Trophoblast cell (in vitro differentiated cells and primary cell): ENCODE measurements around the gene HES5.
A peak's percentile ranks its signal among the peaks of the same experiment; 100 is the strongest.

ENCODE experiments used
- DNase-seq, 2 donors: peaks; one replicate each; pipeline ENCODE4 v3.0.0-alpha.2; 2016
- H2AFZ ChIP-seq: 2 replicates; pipeline ENCODE4 v1.6.1; 2013; ENCODE audit warnings: low read length, moderate library complexity, mild to moderate bottlenecking; ENCODE audit not compliant: insufficient read depth, poor library complexity
- H2AK5ac ChIP-seq: 2 replicates; pipeline ENCODE4 v1.6.1; 2013; ENCODE audit warnings: mild to moderate bottlenecking, low read length
- H2BK120ac ChIP-seq: 2 replicates; pipeline ENCODE4 v1.6.1; 2013; ENCODE audit warnings: low read length, mild to moderate bottlenecking, moderate library complexity; ENCODE audit not compliant: insufficient read depth, poor library complexity
- H2BK12ac ChIP-seq: 2 replicates; pipeline ENCODE4 v1.6.1; 2013; ENCODE audit warnings: mild to moderate bottlenecking, low read length, moderate library complexity
- H2BK5ac ChIP-seq: 2 replicates; pipeline ENCODE4 v1.6.1; 2013; ENCODE audit warnings: low read length, low read depth, moderate library complexity, mild to moderate bottlenecking; ENCODE audit not compliant: poor library complexity
- H3K14ac ChIP-seq: 2 replicates; pipeline ENCODE4 v1.6.1; 2013; ENCODE audit warnings: mild to moderate bottlenecking, low read length
- H3K18ac ChIP-seq: 2 replicates; pipeline ENCODE4 v1.6.1; 2013; ENCODE audit warnings: mild to moderate bottlenecking, low read length
- H3K23ac ChIP-seq: 2 replicates; pipeline ENCODE4 v1.6.1; 2013; ENCODE audit warnings: low read length
- H3K27ac ChIP-seq: 2 replicates; pipeline ENCODE4 v1.5.1; 2013; ENCODE audit warnings: low read depth, mild to moderate bottlenecking, inconsistent platforms, low read length, moderate library complexity
- H3K27me3 ChIP-seq: 2 replicates; pipeline ENCODE4 v1.6.1; 2013; ENCODE audit warnings: inconsistent platforms, mild to moderate bottlenecking, low read length, moderate library complexity; ENCODE audit not compliant: insufficient read depth
- H3K36me3 ChIP-seq, 2 experiments: 1 replicate in 1 of 2; 2 replicates in 1 of 2; pipeline ENCODE4 v1.6.1; 2013; ENCODE audit warnings: low read length in 2 of 2, mild to moderate bottlenecking in 2 of 2, moderate library complexity in 1 of 2; ENCODE audit not compliant: insufficient read depth in 2 of 2, control insufficient read depth in 1 of 2
- H3K4ac ChIP-seq: 2 replicates; pipeline ENCODE4 v1.6.1; 2013; ENCODE audit warnings: low read depth, mild to moderate bottlenecking, low read length, moderate library complexity
- H3K4me1 ChIP-seq, 2 experiments: 1 replicate in 1 of 2; 2 replicates in 1 of 2; pipeline ENCODE4 v1.6.1; 2013; ENCODE audit warnings: low read length in 2 of 2, mild to moderate bottlenecking in 2 of 2, moderate library complexity in 1 of 2; ENCODE audit not compliant: insufficient read depth in 2 of 2, control insufficient read depth in 1 of 2
- H3K4me2 ChIP-seq: 2 replicates; pipeline ENCODE4 v1.6.1; 2013; ENCODE audit warnings: inconsistent platforms, mild to moderate bottlenecking, low read length, moderate library complexity
- H3K4me3 ChIP-seq: 2 replicates; pipeline ENCODE4 v1.5.1; 2013; ENCODE audit warnings: mild to moderate bottlenecking, low read depth, low read length, inconsistent platforms
- H3K79me1 ChIP-seq: one replicate; pipeline ENCODE4 v1.6.1; 2013; ENCODE audit warnings: low read length
- H3K79me2 ChIP-seq: 2 replicates; pipeline ENCODE4 v1.6.1; 2013; ENCODE audit warnings: low read length, mild to moderate bottlenecking; ENCODE audit not compliant: control insufficient read depth, insufficient read depth, poor library complexity
- H3K9ac ChIP-seq: 2 replicates; pipeline ENCODE4 v1.6.1; 2013; ENCODE audit warnings: mild to moderate bottlenecking, low read length
- H3K9me3 ChIP-seq: 2 replicates; pipeline ENCODE4 v1.6.1; 2013; ENCODE audit warnings: low read depth, mild to moderate bottlenecking, control low read depth, inconsistent platforms, low read length; ENCODE audit not compliant: insufficient read depth
- H4K12ac ChIP-seq: 2 replicates; pipeline ENCODE4 v1.6.1; 2013; ENCODE audit warnings: low read depth, mild to moderate bottlenecking, low read length, moderate library complexity
- H4K8ac ChIP-seq: 2 replicates; pipeline ENCODE4 v1.6.1; 2013; ENCODE audit warnings: low read depth, mild to moderate bottlenecking, low read length, moderate library complexity
- H4K91ac ChIP-seq: one replicate; pipeline ENCODE4 v1.6.1; 2013; ENCODE audit warnings: low read depth, mild to moderate bottlenecking, low read length, moderate library complexity
- whole genome bisulfite sequencing: extraction: QIAGEN DNeasy Blood & Tissue Kit; methylation state at CpG from one replicate; pipeline ENCODE4 v1.1.7; 2013; ENCODE audit warnings: missing lambda C conversion rate; ENCODE audit not compliant: insufficient read length, insufficient coverage; ENCODE audit errors: extremely low coverage; 5-methylcytosine and 5-hydroxymethylcytosine counted together

HES5 gene

DNA sequence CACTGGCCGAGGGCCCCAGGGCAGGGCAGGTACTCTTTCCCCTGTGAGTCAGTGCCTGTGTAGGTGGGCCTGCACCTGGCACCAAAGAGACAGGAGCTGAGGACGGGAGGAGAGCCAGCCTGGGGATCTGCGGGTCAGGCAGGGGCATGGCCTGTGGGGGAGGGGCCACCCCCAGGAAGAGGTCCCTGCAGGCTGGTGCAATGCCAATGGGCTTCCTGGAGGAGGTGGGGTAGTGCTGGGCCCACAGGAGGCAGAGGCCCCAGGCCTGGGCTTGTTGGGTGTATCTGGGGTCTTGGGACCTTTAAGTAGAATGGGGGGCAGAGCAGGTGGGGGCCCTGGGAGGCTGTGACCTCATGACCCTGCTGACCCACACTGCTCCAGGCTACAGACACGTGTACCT, 30.8 kb downstream of the HES5 start:
- no peak overlapping the region for H3K18ac ChIP-seq
- no peak overlapping the region for H4K12ac ChIP-seq
- H2BK12ac ChIP-seq = no peak overlapping the region
- no peak overlapping the region for H4K91ac ChIP-seq
- DNase-seq = no peak
- H3K4me2 ChIP-seq = no peak overlapping the region
- H2AK5ac ChIP-seq = no peak overlapping the region
- H2BK5ac ChIP-seq = no peak overlapping the region
- H3K27me3 ChIP-seq = no peaks in the 10 kb centered on the region
- H3K36me3 ChIP-seq = no peaks in the 10 kb centered on the region
- no peak overlapping the region for H3K4ac ChIP-seq
- no peak overlapping the region for H3K9ac ChIP-seq
- H2AFZ ChIP-seq = no peak overlapping the region
- H3K23ac ChIP-seq = no peak overlapping the region
- peaks cover 4 to 5% of the 10 kb centered on the region in 2 experiments for H3K4me1 ChIP-seq
- WGBS = no CpG with 5 or more reads among the region's 4 CpGs
- no peaks in the 10 kb centered on the region for H3K79me1 ChIP-seq
- no peaks in the 10 kb centered on the region for H3K79me2 ChIP-seq
- no peak overlapping the region for H3K14ac ChIP-seq
- no peak overlapping the region for H3K4me3 ChIP-seq
- no peak overlapping the region for H4K8ac ChIP-seq
- no peak overlapping the region for H2BK120ac ChIP-seq
- H3K27ac ChIP-seq = no peak overlapping the region
- peaks cover 5% of the 10 kb centered on the region for H3K9me3 ChIP-seq

DNA sequence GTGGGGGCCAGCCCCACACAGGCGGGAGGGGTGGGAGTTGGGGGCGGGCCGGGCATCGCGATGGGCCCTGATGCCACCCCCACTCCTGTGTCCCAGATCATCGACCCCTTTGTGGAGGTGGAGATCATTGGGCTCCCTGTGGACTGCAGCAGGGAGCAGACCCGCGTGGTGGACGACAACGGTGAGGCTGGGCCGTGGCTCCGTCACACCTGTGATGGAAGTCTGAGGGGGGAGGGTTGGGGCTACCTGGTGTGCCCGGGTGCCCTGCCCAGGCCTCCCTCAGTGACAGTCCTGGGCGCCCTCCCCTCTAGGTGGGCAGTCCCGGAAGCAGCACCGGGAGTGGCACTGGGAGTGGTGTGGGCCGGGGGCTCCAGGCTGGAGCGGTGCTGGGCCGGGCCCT, 31.4 kb downstream of the HES5 start:
- no peak overlapping the region for H3K4me3 ChIP-seq
- no peak overlapping the region for H2BK12ac ChIP-seq
- no peaks in the 10 kb centered on the region for H3K79me1 ChIP-seq
- no peak overlapping the region for H3K9ac ChIP-seq
- no peaks in the 10 kb centered on the region for H3K27me3 ChIP-seq
- H2AFZ ChIP-seq = no peak overlapping the region
- no peak overlapping the region for H2AK5ac ChIP-seq
- no peak overlapping the region for H3K4ac ChIP-seq
- no peak overlapping the region for H4K12ac ChIP-seq
- H2BK120ac ChIP-seq = no peak overlapping the region
- H3K9me3 ChIP-seq = peaks cover 5% of the 10 kb centered on the region
- no peak overlapping the region for H3K4me2 ChIP-seq
- no peak for DNase-seq
- no peak overlapping the region for H4K8ac ChIP-seq
- no peak overlapping the region for H4K91ac ChIP-seq
- peaks cover 8 to 9% of the 10 kb centered on the region in 2 experiments for H3K4me1 ChIP-seq
- H3K18ac ChIP-seq = no peak overlapping the region
- H3K23ac ChIP-seq = no peak overlapping the region
- H3K79me2 ChIP-seq = no peaks in the 10 kb centered on the region
- H3K36me3 ChIP-seq = no peaks in the 10 kb centered on the region
- H3K14ac ChIP-seq = no peak overlapping the region
- H2BK5ac ChIP-seq = no peak overlapping the region
- no CpG with 5 or more reads among the region's 19 CpGs for WGBS
- H3K27ac ChIP-seq = no peak overlapping the region

DNA sequence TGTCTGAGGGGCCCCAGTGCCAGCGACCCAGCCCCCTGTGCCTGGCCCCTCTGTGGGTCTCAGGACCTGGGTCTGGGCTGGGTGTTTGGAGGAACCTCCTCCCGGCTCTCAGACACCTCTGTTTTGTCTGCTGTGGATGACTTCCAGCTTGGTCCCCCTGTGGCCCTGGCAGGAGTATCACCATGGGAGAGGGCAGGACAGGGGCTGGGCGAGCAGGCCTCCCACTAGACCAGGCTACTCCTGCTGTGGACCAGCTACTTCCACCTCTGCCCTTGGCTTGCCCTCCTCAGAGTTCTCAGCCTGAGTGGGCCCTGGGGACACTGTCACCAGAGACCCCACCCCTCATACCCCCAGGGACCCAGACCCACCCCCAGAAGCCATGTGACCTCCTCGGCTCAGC, 32.2 kb downstream of the HES5 start:
- Histone ChIP-seq H3K79me1 (no peaks in the 10 kb centered on the region), H3K36me3 (no peaks in the 10 kb centered on the region), H3K14ac (no peak overlapping the region), H3K4me2 (no peak overlapping the region), H2AK5ac (no peak overlapping the region), H3K79me2 (no peaks in the 10 kb centered on the region), H2AFZ (no peak overlapping the region), H3K23ac (no peak overlapping the region), H3K9ac (no peak overlapping the region), H4K91ac (no peak overlapping the region), H3K18ac (no peak overlapping the region), H2BK120ac (no peak overlapping the region), H3K4me3 (no peak overlapping the region), H2BK5ac (no peak overlapping the region), H3K4me1 (peaks cover 8 to 9% of the 10 kb centered on the region in 2 experiments), H3K4ac (no peak overlapping the region), H2BK12ac (no peak overlapping the region), H3K27ac (no peak overlapping the region), H3K27me3 (no peaks in the 10 kb centered on the region), H4K8ac (no peak overlapping the region), H4K12ac (no peak overlapping the region), H3K9me3 (peaks cover 3% of the 10 kb centered on the region)
- no CpG with 5 or more reads among the region's 4 CpGs for WGBS
- no peak for DNase-seq

DNA sequence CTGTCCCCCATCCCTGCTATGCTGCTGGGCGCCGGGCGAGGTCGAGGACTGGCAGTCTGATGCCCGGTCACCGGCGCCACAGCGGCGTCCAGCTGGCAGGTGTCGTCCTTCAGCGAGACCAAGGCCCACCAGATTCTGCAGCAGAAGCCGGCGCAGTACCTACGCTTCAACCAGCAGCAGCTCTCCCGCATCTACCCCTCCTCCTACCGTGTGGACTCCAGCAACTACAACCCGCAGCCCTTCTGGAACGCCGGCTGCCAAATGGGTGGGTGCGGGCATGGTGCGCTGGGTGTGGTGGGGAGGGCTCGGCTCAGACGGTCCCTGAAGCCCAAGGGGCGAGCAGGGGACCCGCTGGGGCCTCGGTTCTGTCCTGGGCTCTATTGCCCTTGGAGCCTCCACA, 33.3 kb downstream of the HES5 start:
- Histone ChIP-seq H3K79me2 (no peaks in the 10 kb centered on the region), H3K4me1 (peaks cover 8 to 9% of the 10 kb centered on the region in 2 experiments)
- no CpG with 5 or more reads among the region's 26 CpGs for WGBS

More for the DNA sequence above, 33.3 kb downstream of the HES5 start:
- Histone ChIP-seq H3K18ac (no peak overlapping the region), H2AFZ (no peak overlapping the region), H2AK5ac (no peak overlapping the region), H3K79me1 (no peaks in the 10 kb centered on the region), H3K9ac (no peak overlapping the region), H3K27ac (no peak overlapping the region), H3K23ac (no peak overlapping the region), H4K91ac (no peak overlapping the region), H3K4me2 (no peak overlapping the region), H2BK120ac (no peak overlapping the region), H3K4me3 (no peak overlapping the region), H3K9me3 (peaks cover 3% of the 10 kb centered on the region), H4K8ac (no peak overlapping the region), H3K36me3 (no peaks in the 10 kb centered on the region), H4K12ac (no peak overlapping the region), H3K27me3 (no peaks in the 10 kb centered on the region), H2BK5ac (no peak overlapping the region), H3K4ac (no peak overlapping the region), H3K14ac (no peak overlapping the region), H2BK12ac (no peak overlapping the region)
- peak; percentile 14 to 58 for DNase-seq
